Neural cell (in vitro differentiated cells): ENCODE measurements around the gene HELZ. TPM values are rescaled to one million over a fixed set of nuclear protein-coding genes. Genes with fewer than 3 reads are reported as not detected.

ENCODE experiments used
- H2AFZ ChIP-seq: fragments of 200-600, 300-800 bp; sonication (generic), shearing (Covaris generic); 2 replicates; pipeline ENCODE4 v1.6.0; 2014; ENCODE audit warnings: low read depth, mild to moderate bottlenecking, antibody characterized with exemption, low read length, moderate library complexity
- H3F3A ChIP-seq: fragments of 200-600 bp; shearing (Covaris generic); 2 replicates; pipeline ENCODE4 v1.6.1; 2016; ENCODE audit warnings: mild to moderate bottlenecking, moderate library complexity, mixed read lengths, antibody characterized with exemption, low read length; ENCODE audit not compliant: insufficient read depth, poor library complexity, severe bottlenecking
- H3K27ac ChIP-seq: fragments of 200-600, 300-800 bp; sonication (generic), shearing (Covaris generic); 2 replicates; pipeline ENCODE4 v1.5.1; 2014; ENCODE audit warnings: mild to moderate bottlenecking, low read length, moderate library complexity
- H3K27me3 ChIP-seq: fragments of 300-800, 200-600 bp; sonication (generic), shearing (Covaris generic); 2 replicates; pipeline ENCODE4 v1.6.0; 2014; ENCODE audit warnings: mild to moderate bottlenecking, low read depth, low read length, moderate library complexity; ENCODE audit not compliant: insufficient read depth
- H3K36me3 ChIP-seq: fragments of 300-800, 200-600 bp; sonication (generic), shearing (Covaris generic); 2 replicates; pipeline ENCODE4 v1.5.1; 2014; ENCODE audit warnings: mild to moderate bottlenecking, antibody characterized with exemption, low read length, moderate library complexity; ENCODE audit not compliant: insufficient read depth
- H3K4me2 ChIP-seq: fragments of 300-800, 200-600 bp; sonication (generic), shearing (Covaris generic); 2 replicates; pipeline ENCODE4 v1.6.0; 2014; ENCODE audit warnings: mild to moderate bottlenecking, low read length
- H3K4me3 ChIP-seq: fragments of 300-800, 200-600 bp; sonication (generic), shearing (Covaris generic); 2 replicates; pipeline ENCODE4 v1.5.1; 2014; ENCODE audit warnings: mild to moderate bottlenecking, low read length, moderate library complexity
- H3K79me2 ChIP-seq: fragments of 200-600 bp; shearing (Covaris generic); replicated peaks from 2 replicates; pipeline ENCODE4 v1.6.0; 2014; ENCODE audit warnings: mild to moderate bottlenecking, low read length, moderate library complexity; ENCODE audit not compliant: insufficient read depth
- H3K9ac ChIP-seq: fragments of 300-800, 200-600 bp; sonication (generic), shearing (Covaris generic); 2 replicates; pipeline ENCODE4 v1.6.1; 2016; ENCODE audit warnings: mild to moderate bottlenecking, low read length, mixed read lengths
- H3K9me2 ChIP-seq: fragments of 200-600 bp; shearing (Covaris generic); 2 replicates; pipeline ENCODE4 v1.6.1; 2016; ENCODE audit warnings: mild to moderate bottlenecking, low read length, mixed read lengths; ENCODE audit not compliant: insufficient read depth
- H3K9me3 ChIP-seq: fragments of 200-600, 300-800 bp; sonication (generic), shearing (Covaris generic); 2 replicates; pipeline ENCODE4 v1.6.1; 2016; ENCODE audit warnings: mild to moderate bottlenecking, mixed run types, low read length, moderate library complexity, mixed read lengths
- H4K20me1 ChIP-seq: fragments of 200-600 bp; shearing (Covaris generic); 2 replicates; pipeline ENCODE4 v1.6.1; 2016; ENCODE audit warnings: mild to moderate bottlenecking, mixed run types; ENCODE audit not compliant: insufficient read depth
- CTCF ChIP-seq: fragments of 450-650 bp; IDR thresholded peaks from 2 replicates; pipeline ENCODE4 v1.5.1; 2014; ENCODE audit warnings: antibody characterized with exemption, mild to moderate bottlenecking, moderate library complexity; ENCODE audit not compliant: poor library complexity, severe bottlenecking
- EP300 ChIP-seq: fragments of 450-650 bp; conservative IDR thresholded peaks from 2 replicates; pipeline ENCODE4 v1.6.1; 2014; ENCODE audit warnings: antibody characterized with exemption, mild to moderate bottlenecking, moderate library complexity; ENCODE audit not compliant: poor library complexity, severe bottlenecking
- EZH2 ChIP-seq: fragments of 200-600, 300-800 bp; shearing (Covaris generic), sonication (generic); IDR thresholded peaks from 2 replicates; pipeline ENCODE4 v1.6.1; 2014; ENCODE audit warnings: antibody characterized with exemption, low read length, borderline replicate concordance, mild to moderate bottlenecking; ENCODE audit not compliant: insufficient read depth, poor library complexity, severe bottlenecking
- MXI1 ChIP-seq: fragments of 450-650 bp; conservative IDR thresholded peaks from 2 replicates; pipeline ENCODE4 v1.6.1; 2014; ENCODE audit warnings: antibody characterized with exemption, mild to moderate bottlenecking; ENCODE audit not compliant: poor library complexity, severe bottlenecking
- POLR2AphosphoS5 ChIP-seq: IDR thresholded peaks from 2 replicates; pipeline ENCODE4 v1.6.1; 2012
- RAD21 ChIP-seq: fragments of 450-650 bp; conservative IDR thresholded peaks from 2 replicates; pipeline ENCODE4 v1.6.1; 2014; ENCODE audit warnings: antibody characterized with exemption, mild to moderate bottlenecking, moderate library complexity
- REST ChIP-seq: IDR thresholded peaks from 2 replicates; pipeline ENCODE4 v1.6.1; 2012; ENCODE audit warnings: borderline replicate concordance
- SMC3 ChIP-seq: fragments of 450-650 bp; conservative IDR thresholded peaks from 2 replicates; pipeline ENCODE4 v1.6.1; 2014; ENCODE audit warnings: antibody characterized with exemption, mild to moderate bottlenecking, moderate library complexity; ENCODE audit not compliant: poor library complexity
- TAF1 ChIP-seq: IDR thresholded peaks from 2 replicates; pipeline ENCODE4 v1.6.1; 2012; ENCODE audit warnings: low read depth
- polyA plus RNA-seq: library from polyadenylated mRNA; depleted of rRNA; stranded (reverse); fragments of >200 nt; gene quantifications from 2 replicates; pipeline ENCODE4 v1.2.3, GENCODE V29; 2014

The HELZ gene
- polyA plus RNA-seq, 1 donor from 2014 or later = 11.7 TPM

GRCh38 chr17:67059372-67059771 lies 185.6 kb downstream of the HELZ start:
- H3K27me3 ChIP-seq = no peaks in the 10 kb centered on the region
- H3K9ac ChIP-seq = no peak overlapping the region
- H4K20me1 ChIP-seq = no peaks in the 10 kb centered on the region
- no peak overlapping the region for H3K4me2 ChIP-seq
- H3F3A ChIP-seq = no peaks in the 10 kb centered on the region
- H3K4me3 ChIP-seq = no peak overlapping the region
- no peak overlapping the region for H2AFZ ChIP-seq
- no peaks in the 10 kb centered on the region for H3K79me2 ChIP-seq
- H3K27ac ChIP-seq = no peak overlapping the region
- no peaks in the 10 kb centered on the region for H3K36me3 ChIP-seq
- TF ChIP-seq MXI1 (no peak), SMC3 (no peak), REST (no peak), EP300 (no peak), POLR2AphosphoS5 (no peak), CTCF (no peak), RAD21 (no peak), EZH2 (no peak), TAF1 (no peak)
- H3K9me3 ChIP-seq = no peaks in the 10 kb centered on the region
- no peaks in the 10 kb centered on the region for H3K9me2 ChIP-seq

GRCh38 chr17:67058036-67058435 lies 187.0 kb downstream of the HELZ start:
- no peak overlapping the region for H3K4me3 ChIP-seq
- no peak overlapping the region for H3K9ac ChIP-seq
- no peaks in the 10 kb centered on the region for H3F3A ChIP-seq
- no peak overlapping the region for H3K4me2 ChIP-seq
- H3K27ac ChIP-seq = no peak overlapping the region
- no peaks in the 10 kb centered on the region for H3K79me2 ChIP-seq
- no peaks in the 10 kb centered on the region for H3K36me3 ChIP-seq
- H2AFZ ChIP-seq = no peak overlapping the region
- H3K9me3 ChIP-seq = no peaks in the 10 kb centered on the region
- TF ChIP-seq SMC3 (no peak), EP300 (no peak), EZH2 (no peak), REST (no peak), CTCF (no peak), MXI1 (no peak), POLR2AphosphoS5 (no peak), RAD21 (no peak), TAF1 (no peak)
- H3K27me3 ChIP-seq = no peaks in the 10 kb centered on the region
- no peaks in the 10 kb centered on the region for H3K9me2 ChIP-seq
- no peaks in the 10 kb centered on the region for H4K20me1 ChIP-seq
